ENCODE measurements around the gene ADGRL3. TPM values are rescaled to one million over a fixed set of nuclear protein-coding genes. Genes with fewer than 3 reads are reported as not detected.
"Not testable (repeated sequence)": the region's sequence is repeated elsewhere in the genome, so short reads cannot be mapped to it uniquely, and the experiment has no call there.

The ADGRL3 gene
- total RNA-seq, 3 donors from 2014 or later: not detected

GRCh38 chr4:61509721-61510241 lies 309.7 kb downstream of the ADGRL3 start:
- not testable (repeated sequence) for ATAC-seq; H3K4me3 Mint-ChIP-seq; H3K9me3 Mint-ChIP-seq; H3K36me3 Mint-ChIP-seq (ENCODE audit: insufficient read depth); H3K27me3 Mint-ChIP-seq (ENCODE audit: low read depth); H3K4me1 Mint-ChIP-seq (ENCODE audit: low read depth); DNase-seq

GRCh38 chr4:61511716-61512488 lies 311.8 kb downstream of the ADGRL3 start:
- H3K36me3 Mint-ChIP-seq (ENCODE audit: insufficient read depth): no peaks in the 10 kb centered on the region
- H3K9me3 Mint-ChIP-seq: peaks cover 9% of the 10 kb centered on the region
- H3K27me3 Mint-ChIP-seq (ENCODE audit: low read depth): no peaks in the 10 kb centered on the region
- H3K4me3 Mint-ChIP-seq: no peak overlapping the region
- H3K4me1 Mint-ChIP-seq (ENCODE audit: low read depth): no peaks in the 10 kb centered on the region
- no peak for DNase-seq
- no peak for ATAC-seq

- ATAC-seq (no peak), DNase-seq (no peak)
- no peaks in the 10 kb centered on the region for H3K27me3 Mint-ChIP-seq (ENCODE audit: low read depth)
Measured at GRCh38 chr4:61514991-61515390, 314.9 kb downstream of the ADGRL3 start.

GRCh38 chr4:61517144-61517543 lies 317.0 kb downstream of the ADGRL3 start:
- DNase-seq: no peak
- H3K4me3 Mint-ChIP-seq: no peak overlapping the region
- no peaks in the 10 kb centered on the region for H3K4me1 Mint-ChIP-seq (ENCODE audit: low read depth)
- no peaks in the 10 kb centered on the region for H3K36me3 Mint-ChIP-seq (ENCODE audit: insufficient read depth)
- peaks cover 8% of the 10 kb centered on the region for H3K9me3 Mint-ChIP-seq
- no peak for ATAC-seq
- H3K27me3 Mint-ChIP-seq (ENCODE audit: low read depth): no peaks in the 10 kb centered on the region

More at GRCh38 chr4:61514991-61515390, 314.9 kb downstream of the ADGRL3 start:
- H3K4me1 Mint-ChIP-seq (ENCODE audit: low read depth): no peaks in the 10 kb centered on the region
- peaks cover 9% of the 10 kb centered on the region for H3K9me3 Mint-ChIP-seq
- H3K36me3 Mint-ChIP-seq (ENCODE audit: insufficient read depth): no peaks in the 10 kb centered on the region
- no peak overlapping the region for H3K4me3 Mint-ChIP-seq

- Mint-ChIP-seq H3K4me1 (ENCODE audit: low read depth) (no peaks in the 10 kb centered on the region), H3K27me3 (ENCODE audit: low read depth) (no peaks in the 10 kb centered on the region), H3K36me3 (ENCODE audit: insufficient read depth) (no peaks in the 10 kb centered on the region), H3K9me3 (peaks cover 6% of the 10 kb centered on the region), H3K4me3 (no peak overlapping the region)
- no peak for ATAC-seq
- DNase-seq: no peak
Measured at GRCh38 chr4:61520166-61520565, 320.0 kb downstream of the ADGRL3 start.

GRCh38 chr4:61520681-61521160 lies 320.6 kb downstream of the ADGRL3 start:
- Mint-ChIP-seq H3K4me3 (no peak overlapping the region), H3K9me3 (peaks cover 12% of the 10 kb centered on the region)

GRCh38 chr4:61521451-61521850 lies 321.3 kb downstream of the ADGRL3 start:
- ATAC-seq (no peak), DNase-seq (no peak)
- peaks cover 18% of the 10 kb centered on the region for H3K9me3 Mint-ChIP-seq
- H3K4me3 Mint-ChIP-seq: no peak overlapping the region
- no peaks in the 10 kb centered on the region for H3K36me3 Mint-ChIP-seq (ENCODE audit: insufficient read depth)
- no peaks in the 10 kb centered on the region for H3K4me1 Mint-ChIP-seq (ENCODE audit: low read depth)
- H3K27me3 Mint-ChIP-seq (ENCODE audit: low read depth): no peaks in the 10 kb centered on the region

More at GRCh38 chr4:61520681-61521160, 320.6 kb downstream of the ADGRL3 start:
- no peaks in the 10 kb centered on the region for H3K4me1 Mint-ChIP-seq (ENCODE audit: low read depth)
- no peak for DNase-seq
- no peak for ATAC-seq
- no peaks in the 10 kb centered on the region for H3K27me3 Mint-ChIP-seq (ENCODE audit: low read depth)
- H3K36me3 Mint-ChIP-seq (ENCODE audit: insufficient read depth): no peaks in the 10 kb centered on the region

- no peak overlapping the region for H3K4me3 Mint-ChIP-seq
- no peaks in the 10 kb centered on the region for H3K4me1 Mint-ChIP-seq (ENCODE audit: low read depth)
- DNase-seq: no peak
- no peak for ATAC-seq
- H3K9me3 Mint-ChIP-seq: peaks cover 18% of the 10 kb centered on the region
- no peaks in the 10 kb centered on the region for H3K36me3 Mint-ChIP-seq (ENCODE audit: insufficient read depth)
- no peaks in the 10 kb centered on the region for H3K27me3 Mint-ChIP-seq (ENCODE audit: low read depth)
Measured at GRCh38 chr4:61522312-61522711, 322.2 kb downstream of the ADGRL3 start.

- peaks cover 20% of the 10 kb centered on the region for H3K9me3 Mint-ChIP-seq
- DNase-seq: no peak
- no peaks in the 10 kb centered on the region for H3K36me3 Mint-ChIP-seq (ENCODE audit: insufficient read depth)
- no peaks in the 10 kb centered on the region for H3K4me1 Mint-ChIP-seq (ENCODE audit: low read depth)
- H3K4me3 Mint-ChIP-seq: no peak overlapping the region
- no peaks in the 10 kb centered on the region for H3K27me3 Mint-ChIP-seq (ENCODE audit: low read depth)
- no peak for ATAC-seq
Measured at GRCh38 chr4:61527888-61528287, 327.8 kb downstream of the ADGRL3 start.

GRCh38 chr4:61528595-61528994 lies 328.5 kb downstream of the ADGRL3 start:
- DNase-seq (no peak), ATAC-seq (no peak)
- Mint-ChIP-seq H3K27me3 (ENCODE audit: low read depth) (no peaks in the 10 kb centered on the region), H3K4me3 (no peak overlapping the region), H3K4me1 (ENCODE audit: low read depth) (no peaks in the 10 kb centered on the region), H3K9me3 (peaks cover 24% of the 10 kb centered on the region), H3K36me3 (ENCODE audit: insufficient read depth) (no peaks in the 10 kb centered on the region)

- DNase-seq (no peak), ATAC-seq (no peak)
- peaks cover 18% of the 10 kb centered on the region for H3K9me3 Mint-ChIP-seq
- H3K4me1 Mint-ChIP-seq (ENCODE audit: low read depth): no peaks in the 10 kb centered on the region
- no peak overlapping the region for H3K4me3 Mint-ChIP-seq
- no peaks in the 10 kb centered on the region for H3K36me3 Mint-ChIP-seq (ENCODE audit: insufficient read depth)
- H3K27me3 Mint-ChIP-seq (ENCODE audit: low read depth): no peaks in the 10 kb centered on the region
Measured at GRCh38 chr4:61531188-61531587, 331.1 kb downstream of the ADGRL3 start.

GRCh38 chr4:61532336-61533000 lies 332.3 kb downstream of the ADGRL3 start:
- Mint-ChIP-seq H3K27me3 (ENCODE audit: low read depth) (no peaks in the 10 kb centered on the region), H3K36me3 (ENCODE audit: insufficient read depth) (no peaks in the 10 kb centered on the region), H3K4me1 (ENCODE audit: low read depth) (no peaks in the 10 kb centered on the region), H3K9me3 (peaks cover 27% of the 10 kb centered on the region), H3K4me3 (no peak overlapping the region)
- ATAC-seq: no peak
- no peak for DNase-seq

- Mint-ChIP-seq H3K9me3 (peaks cover 26% of the 10 kb centered on the region), H3K27me3 (ENCODE audit: low read depth) (no peaks in the 10 kb centered on the region), H3K36me3 (ENCODE audit: insufficient read depth) (no peaks in the 10 kb centered on the region), H3K4me1 (ENCODE audit: low read depth) (no peaks in the 10 kb centered on the region), H3K4me3 (no peak overlapping the region)
- ATAC-seq (no peak), DNase-seq (no peak)
Measured at GRCh38 chr4:61533140-61533539, 333.0 kb downstream of the ADGRL3 start.

GRCh38 chr4:61540944-61541343 lies 340.8 kb downstream of the ADGRL3 start:
- H3K27me3 Mint-ChIP-seq (ENCODE audit: low read depth): no peaks in the 10 kb centered on the region
- DNase-seq (no peak), ATAC-seq (no peak)
- H3K9me3 Mint-ChIP-seq: peaks cover 21% of the 10 kb centered on the region
- H3K4me3 Mint-ChIP-seq: no peak overlapping the region
- no peaks in the 10 kb centered on the region for H3K4me1 Mint-ChIP-seq (ENCODE audit: low read depth)
- no peaks in the 10 kb centered on the region for H3K36me3 Mint-ChIP-seq (ENCODE audit: insufficient read depth)

GRCh38 chr4:61541459-61541858 lies 341.3 kb downstream of the ADGRL3 start:
- H3K27me3 Mint-ChIP-seq (ENCODE audit: low read depth): no peaks in the 10 kb centered on the region
- H3K4me1 Mint-ChIP-seq (ENCODE audit: low read depth): no peaks in the 10 kb centered on the region

More at GRCh38 chr4:61541459-61541858, 341.3 kb downstream of the ADGRL3 start:
- Mint-ChIP-seq H3K4me3 (no peak overlapping the region), H3K9me3 (peaks cover 20% of the 10 kb centered on the region), H3K36me3 (ENCODE audit: insufficient read depth) (no peaks in the 10 kb centered on the region)
- ATAC-seq (no peak), DNase-seq (no peak)

Data from activated T-cell treated with anti-CD3 and anti-CD28 coated beads, Interleukin-2, amount 50 U/mL, for 4 hours (primary cell).